ENCODE results near the gene GALNT10.

GALNT10 gene

GRCh38 chr5:154202379-154203260, 12.1 kb downstream of the GALNT10 start:
- peak in 2 of 3 experiments; percentile 28 to 64 for DNase-seq (ENCODE audit: low read depth in 3 of 3)

- DNase-seq (ENCODE audit: low read depth in 3 of 3): no peak
Measured at GRCh38 chr5:154203798-154204578, 13.5 kb downstream of the GALNT10 start.

- no peak for DNase-seq (ENCODE audit: low read depth in 3 of 3)
Measured at GRCh38 chr5:154205441-154206117, 15.0 kb downstream of the GALNT10 start.

GRCh38 chr5:154206311-154206710, 15.8 kb downstream of the GALNT10 start:
- DNase-seq (ENCODE audit: low read depth in 3 of 3): no peak

- DNase-seq (ENCODE audit: low read depth in 3 of 3): no peak
Measured at GRCh38 chr5:154207204-154207603, 16.7 kb downstream of the GALNT10 start.

GRCh38 chr5:154209591-154210081, 19.1 kb downstream of the GALNT10 start:
- no peak for DNase-seq (ENCODE audit: low read depth in 3 of 3)

- no peak for DNase-seq (ENCODE audit: low read depth in 3 of 3)
Measured at GRCh38 chr5:154210163-154210562, 19.6 kb downstream of the GALNT10 start.

GRCh38 chr5:154211641-154212390, 21.3 kb downstream of the GALNT10 start:
- no peak for DNase-seq (ENCODE audit: low read depth in 3 of 3)

GRCh38 chr5:154213592-154213991, 23.1 kb downstream of the GALNT10 start:
- DNase-seq (ENCODE audit: low read depth in 3 of 3): no peak

- DNase-seq (ENCODE audit: low read depth in 3 of 3): no peak
Measured at GRCh38 chr5:154214371-154215106, 24.0 kb downstream of the GALNT10 start.

GRCh38 chr5:154215571-154216325, 25.2 kb downstream of the GALNT10 start:
- DNase-seq (ENCODE audit: low read depth in 3 of 3): no peak

GRCh38 chr5:154217462-154217861, 26.9 kb downstream of the GALNT10 start:
- no peak for DNase-seq (ENCODE audit: low read depth in 3 of 3)

- no peak for DNase-seq (ENCODE audit: low read depth in 3 of 3)
Measured at GRCh38 chr5:154218786-154219185, 28.3 kb downstream of the GALNT10 start.

GRCh38 chr5:154220625-154221024, 30.1 kb downstream of the GALNT10 start:
- no peak for DNase-seq (ENCODE audit: low read depth in 3 of 3)

GRCh38 chr5:154221371-154221896, 30.9 kb downstream of the GALNT10 start:
- peak in 1 of 3 experiments; percentile 39 for DNase-seq (ENCODE audit: low read depth in 3 of 3)

GRCh38 chr5:154222414-154222813, 31.9 kb downstream of the GALNT10 start:
- DNase-seq (ENCODE audit: low read depth in 3 of 3): no peak

- DNase-seq (ENCODE audit: low read depth in 3 of 3): no peak
Measured at GRCh38 chr5:154223320-154223719, 32.8 kb downstream of the GALNT10 start.

- no peak for DNase-seq (ENCODE audit: low read depth in 3 of 3)
Measured at GRCh38 chr5:154227090-154227489, 36.6 kb downstream of the GALNT10 start.

- no peak for DNase-seq (ENCODE audit: low read depth in 3 of 3)
Measured at GRCh38 chr5:154228696-154229095, 38.2 kb downstream of the GALNT10 start.

- no peak for DNase-seq (ENCODE audit: low read depth in 3 of 3)
Measured at GRCh38 chr5:154230526-154230925, 40.0 kb downstream of the GALNT10 start.
